Loucy (cell line): ENCODE data around the gene DMXL1.

Experiments used
- H2AFZ ChIP-seq: fragments of 200-600 bp; sonication (generic); 2 replicates; pipeline ENCODE4 v1.6.0; 2016; ENCODE audit warnings: antibody characterized with exemption, mild to moderate bottlenecking, low read length, moderate library complexity
- H3F3A ChIP-seq: fragments of 200-600 bp; 2 replicates; pipeline ENCODE4 v1.6.0; 2016; ENCODE audit warnings: antibody characterized with exemption, low read depth, mild to moderate bottlenecking
- H3K27me3 ChIP-seq: fragments of 200-600 bp; sonication (generic); 2 replicates; pipeline ENCODE4 v1.6.1; 2014; ENCODE audit warnings: low read length, mild to moderate bottlenecking; ENCODE audit not compliant: insufficient read depth, poor library complexity, severe bottlenecking
- H3K36me3 ChIP-seq: fragments of 200-600 bp; sonication (generic); 2 replicates; pipeline ENCODE4 v1.6.1; 2016; ENCODE audit warnings: low read length; ENCODE audit not compliant: insufficient read depth
- H3K4me1 ChIP-seq: fragments of 200-600 bp; sonication (generic); 2 replicates; pipeline ENCODE4 v1.5.1; 2014; ENCODE audit warnings: low read length, mild to moderate bottlenecking; ENCODE audit not compliant: insufficient read depth, poor library complexity, severe bottlenecking
- H3K4me2 ChIP-seq: fragments of 200-600 bp; sonication (generic); 2 replicates; pipeline ENCODE4 v1.6.0; 2014; ENCODE audit warnings: antibody characterized with exemption, low read length, low read depth, mild to moderate bottlenecking; ENCODE audit not compliant: poor library complexity, severe bottlenecking
- H3K4me3 ChIP-seq: fragments of 200-600 bp; sonication (generic); 2 replicates; pipeline ENCODE4 v1.5.1; 2014; ENCODE audit warnings: low read length, mild to moderate bottlenecking, mixed read lengths; ENCODE audit not compliant: poor library complexity, severe bottlenecking
- H3K79me2 ChIP-seq: fragments of 200-600 bp; sonication (generic); 2 replicates; pipeline ENCODE4 v1.6.1; 2014; ENCODE audit warnings: low read length; ENCODE audit not compliant: insufficient read depth
- H3K9ac ChIP-seq: fragments of 200-600 bp; sonication (generic); 2 replicates; pipeline ENCODE4 v1.6.0; 2014; ENCODE audit warnings: mild to moderate bottlenecking, low read depth, low read length, moderate library complexity; ENCODE audit not compliant: poor library complexity, severe bottlenecking
- H3K9me2 ChIP-seq: fragments of 200-600 bp; sonication (generic); replicated peaks from 2 replicates; pipeline ENCODE4 v1.6.1; 2016; ENCODE audit warnings: low read depth, low read length, mixed read lengths
- H3K9me3 ChIP-seq: fragments of 200-600 bp; sonication (generic); 2 replicates; pipeline ENCODE4 v1.6.1; 2014; ENCODE audit warnings: mild to moderate bottlenecking, antibody characterized with exemption, low read length, low read depth; ENCODE audit not compliant: insufficient read depth
- H4K20me1 ChIP-seq: fragments of 200-600 bp; sonication (generic); 2 replicates; pipeline ENCODE4 v1.6.0; 2014; ENCODE audit warnings: antibody characterized with exemption, low read length, mild to moderate bottlenecking; ENCODE audit not compliant: insufficient read depth, poor library complexity, severe bottlenecking
- EZH2phosphoT487 ChIP-seq: fragments of 200-600 bp; IDR thresholded peaks from 2 replicates; pipeline ENCODE4 v1.6.1; 2018; ENCODE audit warnings: antibody characterized with exemption, mild to moderate bottlenecking, moderate library complexity, borderline replicate concordance
- TF ChIP-seq, protein P1 (sequence below): fragments of 200-600 bp; sonication (generic); conservative IDR thresholded peaks from 2 replicates; pipeline ENCODE4 v1.5.1; 2014; ENCODE audit warnings: mild to moderate bottlenecking, antibody characterized with exemption, low read length

DMXL1 gene

GRCh38 chr5:119161430-119161829 is 90.5 kb downstream of the DMXL1 start:
- Histone ChIP-seq H3F3A (no peaks in the 10 kb centered on the region), H3K79me2 (no peaks in the 10 kb centered on the region), H3K27me3 (no peaks in the 10 kb centered on the region), H3K4me2 (no peak overlapping the region), H2AFZ (no peak overlapping the region), H3K9me2 (no peaks in the 10 kb centered on the region), H3K4me3 (no peak overlapping the region), H3K4me1 (no peaks in the 10 kb centered on the region), H3K9ac (no peak overlapping the region), H4K20me1 (no peaks in the 10 kb centered on the region), H3K36me3 (no peaks in the 10 kb centered on the region), H3K9me3 (no peaks in the 10 kb centered on the region)
- no peak for TF ChIP-seq EZH2phosphoT487
- TF ChIP-seq, protein P1, sequence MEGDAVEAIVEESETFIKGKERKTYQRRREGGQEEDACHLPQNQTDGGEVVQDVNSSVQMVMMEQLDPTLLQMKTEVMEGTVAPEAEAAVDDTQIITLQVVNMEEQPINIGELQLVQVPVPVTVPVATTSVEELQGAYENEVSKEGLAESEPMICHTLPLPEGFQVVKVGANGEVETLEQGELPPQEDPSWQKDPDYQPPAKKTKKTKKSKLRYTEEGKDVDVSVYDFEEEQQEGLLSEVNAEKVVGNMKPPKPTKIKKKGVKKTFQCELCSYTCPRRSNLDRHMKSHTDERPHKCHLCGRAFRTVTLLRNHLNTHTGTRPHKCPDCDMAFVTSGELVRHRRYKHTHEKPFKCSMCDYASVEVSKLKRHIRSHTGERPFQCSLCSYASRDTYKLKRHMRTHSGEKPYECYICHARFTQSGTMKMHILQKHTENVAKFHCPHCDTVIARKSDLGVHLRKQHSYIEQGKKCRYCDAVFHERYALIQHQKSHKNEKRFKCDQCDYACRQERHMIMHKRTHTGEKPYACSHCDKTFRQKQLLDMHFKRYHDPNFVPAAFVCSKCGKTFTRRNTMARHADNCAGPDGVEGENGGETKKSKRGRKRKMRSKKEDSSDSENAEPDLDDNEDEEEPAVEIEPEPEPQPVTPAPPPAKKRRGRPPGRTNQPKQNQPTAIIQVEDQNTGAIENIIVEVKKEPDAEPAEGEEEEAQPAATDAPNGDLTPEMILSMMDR: no peak

- H3K9me2 ChIP-seq: no peaks in the 10 kb centered on the region
- TF ChIP-seq, protein P1: no peak
- TF ChIP-seq EZH2phosphoT487: no peak
- no peak overlapping the region for H3K4me3 ChIP-seq
- H3K27me3 ChIP-seq: no peaks in the 10 kb centered on the region
- H3K9me3 ChIP-seq: no peaks in the 10 kb centered on the region
- no peak overlapping the region for H2AFZ ChIP-seq
- peaks cover 7% of the 10 kb centered on the region for H3K4me1 ChIP-seq
- no peak overlapping the region for H3K9ac ChIP-seq
- no peaks in the 10 kb centered on the region for H3K79me2 ChIP-seq
- no peaks in the 10 kb centered on the region for H3K36me3 ChIP-seq
- no peaks in the 10 kb centered on the region for H4K20me1 ChIP-seq
- H3K4me2 ChIP-seq: no peak overlapping the region
- no peaks in the 10 kb centered on the region for H3F3A ChIP-seq
Observed at GRCh38 chr5:119166026-119166425, 95.1 kb downstream of the DMXL1 start.

- Histone ChIP-seq H3K9me3 (no peaks in the 10 kb centered on the region), H2AFZ (no peak overlapping the region), H3K27me3 (no peaks in the 10 kb centered on the region), H3K4me1 (peaks cover 7% of the 10 kb centered on the region), H3F3A (no peaks in the 10 kb centered on the region), H4K20me1 (no peaks in the 10 kb centered on the region), H3K4me3 (no peak overlapping the region), H3K4me2 (no peak overlapping the region), H3K36me3 (no peaks in the 10 kb centered on the region), H3K9me2 (no peaks in the 10 kb centered on the region), H3K79me2 (no peaks in the 10 kb centered on the region), H3K9ac (no peak overlapping the region)
- TF ChIP-seq EZH2phosphoT487: no peak
- TF ChIP-seq, protein P1: no peak
Observed at GRCh38 chr5:119168401-119168800, 97.5 kb downstream of the DMXL1 start.
